HCT116 (cell line): ENCODE results near the gene SLC12A7. TPM values are rescaled to one million over a fixed set of nuclear protein-coding genes. Genes with fewer than 3 reads are reported as not detected.

ENCODE experiments used
- ATAC-seq: fragments of 200-7000 bp; cut with Tn5 transposase; 2 replicates; pipeline ENCODE4 v1.9.1; 2020; ENCODE audit warnings: mild to moderate bottlenecking, moderate library complexity
- BruUV-seq: library from RNA; stranded (reverse); fragments of 400-500 nt; replicated peaks from 2 replicates; lab custom pipeline; 2021; lab: Mats Ljungman, UMichigan
- CTCF ChIA-PET: fragments of 300-600 bp; sonication (Branson Sonifier 250); formaldehyde crosslinking; loops from one replicate; lab custom pipeline; 2021; ENCODE audit warnings: antibody characterized with exemption; lab: Charles Lee
- POLR2A ChIA-PET: fragments of 300-600, 350-600 bp; sonication (Branson Sonifier 250); formaldehyde crosslinking; loops from one replicate; lab custom pipeline; 2021; ENCODE audit warnings: antibody characterized with exemption; lab: Charles Lee
- RAD21 ChIA-PET, 2 experiments: fragments of 300-600 bp; sonication (Branson Sonifier 250); formaldehyde crosslinking; loops; one replicate each; lab custom pipeline; 2023; ENCODE audit warnings: low total read pairs in 2 of 2; ENCODE audit not compliant: uncharacterized antibody in 2 of 2, unreplicated experiment in 2 of 2, low non-redundant PET in 1 of 2; lab: Charles Lee
- DNase-seq: peaks from one replicate; pipeline ENCODE4 v3.0.0-alpha.2; 2010; ENCODE audit warnings: low read depth, low spot score
- H2AFZ ChIP-seq: fragments of 200-600 bp; shearing (Covaris generic), sonication (generic); 2 replicates; pipeline ENCODE4 v1.6.1; 2017; ENCODE audit warnings: low read depth, mixed run types, mixed read lengths, antibody characterized with exemption, low read length; ENCODE audit not compliant: poor library complexity, severe bottlenecking
- H3K27ac ChIP-seq: 2 replicates; pipeline ENCODE4 v1.5.1; 2012; ENCODE audit warnings: low read depth, low read length
- H3K27me3 ChIP-seq: fragments of 200-600 bp; sonication (generic); 2 replicates; pipeline ENCODE4 v1.6.1; 2016; ENCODE audit warnings: mixed run types, low read length, mixed read lengths; ENCODE audit not compliant: insufficient read depth
- H3K36me3 ChIP-seq, 2 experiments: fragments of 200-500 bp in 1 of 2; fragments of 200-600 bp in 1 of 2; sonication (Bioruptor generic) in 1 of 2; sonication (generic) in 1 of 2; 2 replicates each; pipeline versions ENCODE4 v1.5.1 to v1.6.1; 2014 to 2016; ENCODE audit warnings: low read length in 2 of 2, inconsistent platforms in 1 of 2, mixed read lengths in 1 of 2, mixed run types in 1 of 2; ENCODE audit not compliant: insufficient read depth in 2 of 2, control insufficient read depth in 1 of 2
- H3K4me1 ChIP-seq, 2 experiments: fragments of 200-600 bp in 1 of 2; sonication (generic) in 1 of 2; 2 replicates each; pipeline versions ENCODE4 v1.5.1 to v1.6.1; 2012 to 2017; ENCODE audit warnings: low read length in 2 of 2, inconsistent platforms in 1 of 2, mild to moderate bottlenecking in 1 of 2, mixed read lengths in 1 of 2, mixed run types in 1 of 2, moderate library complexity in 1 of 2; ENCODE audit not compliant: insufficient read depth in 2 of 2, control insufficient read depth in 1 of 2
- H3K4me2 ChIP-seq: fragments of 200-600 bp; sonication (generic); 2 replicates; pipeline ENCODE4 v1.6.1; 2017; ENCODE audit warnings: mixed run types, low read length, mixed read lengths
- H3K4me3 ChIP-seq, 2 experiments: fragments of 200-600 bp in 1 of 2; sonication (generic) in 1 of 2; replicated peaks in 1 of 2; 2 replicates each; pipeline ENCODE4 v1.5.1; 2011 to 2016; ENCODE audit warnings: low read length in 2 of 2, control low read depth in 1 of 2, low read depth in 1 of 2, mild to moderate bottlenecking in 1 of 2, mixed read lengths in 1 of 2, mixed run types in 1 of 2
- H3K79me2 ChIP-seq: fragments of 200-600 bp; sonication (generic); 2 replicates; pipeline ENCODE4 v1.6.1; 2017; ENCODE audit warnings: mild to moderate bottlenecking, mixed run types, low read length, moderate library complexity, mixed read lengths; ENCODE audit not compliant: insufficient read depth
- H3K9ac ChIP-seq: fragments of 200-600 bp; sonication (generic); 2 replicates; pipeline ENCODE4 v1.6.1; 2016; ENCODE audit warnings: low read length, mixed read lengths
- H3K9me2 ChIP-seq: fragments of 200-600 bp; sonication (generic), shearing (Covaris generic); 2 replicates; pipeline ENCODE4 v1.6.1; 2017; ENCODE audit warnings: mixed run types, mild to moderate bottlenecking, moderate library complexity; ENCODE audit not compliant: insufficient read depth
- H3K9me3 ChIP-seq, 2 experiments: fragments of 200-500 bp in 1 of 2; fragments of 200-600 bp in 1 of 2; sonication (Bioruptor generic) in 1 of 2; sonication (generic) in 1 of 2; 2 replicates each; pipeline ENCODE4 v1.6.1; 2014 to 2017; ENCODE audit warnings: low read length in 2 of 2, mixed read lengths in 2 of 2, inconsistent platforms in 1 of 2, low read depth in 1 of 2, mild to moderate bottlenecking in 1 of 2, mixed run types in 1 of 2, moderate library complexity in 1 of 2; ENCODE audit not compliant: control insufficient read depth in 1 of 2, insufficient read depth in 1 of 2
- H4K20me1 ChIP-seq: fragments of 200-600 bp; sonication (generic), shearing (Covaris generic); 2 replicates; pipeline ENCODE4 v1.6.1; 2017; ENCODE audit warnings: mixed run types, mild to moderate bottlenecking, moderate library complexity; ENCODE audit not compliant: insufficient read depth
- ATF3 ChIP-seq: IDR thresholded peaks from 2 replicates; pipeline ENCODE4 v1.6.1; 2012
- CBX3 ChIP-seq: IDR thresholded peaks from 2 replicates; pipeline ENCODE4 v1.6.1; 2012; ENCODE audit warnings: low read depth
- EGR1 ChIP-seq: IDR thresholded peaks from 2 replicates; pipeline ENCODE4 v1.6.1; 2012; ENCODE audit warnings: low read depth
- ELF1 ChIP-seq: IDR thresholded peaks from 2 replicates; pipeline ENCODE4 v1.6.1; 2012; ENCODE audit warnings: low read depth, borderline replicate concordance
- EZH2phosphoT487 ChIP-seq: fragments of 200-600 bp; IDR thresholded peaks from 2 replicates; pipeline ENCODE4 v1.6.1; 2018; ENCODE audit warnings: antibody characterized with exemption, borderline replicate concordance
- FOSL1 ChIP-seq: IDR thresholded peaks from 2 replicates; pipeline ENCODE4 v1.6.1; 2012; ENCODE audit warnings: low read depth
- POLR2A ChIP-seq: IDR thresholded peaks from 2 replicates; pipeline ENCODE4 v1.7.0; 2011; ENCODE audit warnings: borderline replicate concordance; ENCODE audit not compliant: insufficient read depth, insufficient read length; ENCODE audit errors: extremely low read depth
- POLR2AphosphoS5 ChIP-seq: IDR thresholded peaks from 2 replicates; pipeline ENCODE4 v1.6.1; 2011; ENCODE audit warnings: mild to moderate bottlenecking, low read depth, low read length, moderate library complexity
- RAD21 ChIP-seq: IDR thresholded peaks from 2 replicates; pipeline ENCODE4 v1.6.1; 2012; ENCODE audit warnings: low read depth, mild to moderate bottlenecking
- SIN3A ChIP-seq: IDR thresholded peaks from 2 replicates; pipeline ENCODE4 v1.6.1; 2012; ENCODE audit warnings: low read depth
- SP1 ChIP-seq: IDR thresholded peaks from 2 replicates; pipeline ENCODE4 v1.6.1; 2012; ENCODE audit warnings: low read depth
- TCF7L2 ChIP-seq: IDR thresholded peaks from 2 replicates; pipeline ENCODE4 v1.7.0; 2011; ENCODE audit warnings: borderline replicate concordance, inconsistent platforms; ENCODE audit not compliant: insufficient read depth, insufficient read length; ENCODE audit errors: extremely low read depth
- ZNF274 ChIP-seq: fragments of 200-500 bp; sonication (Bioruptor generic); IDR thresholded peaks from 2 replicates; pipeline ENCODE4 v1.6.1; 2014; ENCODE audit warnings: mild to moderate bottlenecking, low read depth, low read length, inconsistent platforms
- intact Hi-C: fragments of 100-400 bp; cut with micrococcal nuclease; formaldehyde crosslinking; loops from 2 replicates; pipeline ENCODE4 v1.10.0; 2022
- total RNA-seq: library from RNA; stranded (reverse); gene quantifications from one replicate; pipeline ENCODE4 v1.2.1, GENCODE V29; 2021; ENCODE audit not compliant: unreplicated experiment

The SLC12A7 gene
- total RNA-seq, 1 experiment from 2014 or later: 29.6 TPM

DNA sequence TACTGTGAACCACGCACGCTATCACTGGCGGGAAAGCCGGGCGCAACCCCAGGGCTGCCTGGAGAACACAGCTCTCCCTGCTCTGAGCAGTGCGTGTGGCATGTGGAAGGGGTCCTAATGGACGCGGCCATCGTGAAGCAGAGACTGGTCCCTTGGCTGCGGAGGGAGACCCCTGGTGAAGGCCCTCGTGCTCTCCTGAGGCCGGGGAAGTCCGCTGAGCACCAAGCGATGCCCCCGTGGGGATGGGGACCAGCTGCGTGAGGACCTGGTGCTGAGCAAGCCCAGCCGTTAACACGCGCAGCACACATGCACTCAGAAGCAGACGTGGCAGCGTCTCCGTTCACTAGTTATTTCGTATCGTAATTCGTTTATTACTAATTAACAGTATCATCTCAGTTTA, 24.4 kb downstream of the SLC12A7 start:
- Histone ChIP-seq H3K9me2 (no peaks in the 10 kb centered on the region), H3K27me3 (no peaks in the 10 kb centered on the region), H3K9ac (no peak overlapping the region), H3K4me2 (no peak overlapping the region), H3K27ac (no peak overlapping the region), H3K79me2 (no peaks in the 10 kb centered on the region), H4K20me1 (no peaks in the 10 kb centered on the region)
- RAD21 ChIA-PET: no interaction called here
- CTCF ChIA-PET: no interaction called here
- ATAC-seq (no peak), DNase-seq (no peak)
- TF ChIP-seq SP1: no peak
- TF ChIP-seq ATF3: no peak
- no peak for TF ChIP-seq FOSL1
- TF ChIP-seq CBX3: no peak
- TF ChIP-seq ELF1: no peak
- no peak for TF ChIP-seq EGR1
- no peak for TF ChIP-seq ZNF274
- TF ChIP-seq EZH2phosphoT487: no peak
- TF ChIP-seq RAD21: no peak
- no peak for TF ChIP-seq POLR2AphosphoS5
- no peak for TF ChIP-seq TCF7L2
- TF ChIP-seq, all 23 proteins: peak for 0
- BruUV-seq: no TSS peak
- no peak overlapping the region for H3K4me3 ChIP-seq
- no peak overlapping the region for H2AFZ ChIP-seq
- H3K4me1 ChIP-seq: no peaks in the 10 kb centered on the region
- H3K9me3 ChIP-seq: no peaks in the 10 kb centered on the region
- intact Hi-C loops: no loop called here
- H3K36me3 ChIP-seq: peaks cover 0 to 3% of the 10 kb centered on the region in 2 experiments; a peak in 1 of 4 replicates
- POLR2A ChIA-PET: no interaction called here

DNA sequence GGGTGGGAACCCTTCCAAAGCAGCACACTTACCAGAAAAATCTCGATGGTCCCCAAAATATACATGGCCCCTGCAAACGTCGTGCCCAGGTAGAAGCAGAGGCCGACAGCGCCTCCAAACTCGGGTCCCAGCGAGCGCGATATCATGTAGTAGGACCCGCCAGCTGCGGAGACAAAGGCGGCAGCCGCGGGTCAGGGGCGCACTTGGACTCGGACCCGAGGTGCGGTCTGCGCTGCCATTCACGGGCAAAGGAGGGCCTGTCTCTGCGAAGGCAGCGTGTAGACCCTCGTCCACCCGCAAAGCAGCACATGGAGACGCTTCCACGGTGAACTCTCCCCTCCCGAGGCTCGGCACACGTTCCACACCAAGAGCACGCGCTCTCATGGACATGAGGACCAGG, 25.0 kb downstream of the SLC12A7 start:
- H3K27ac ChIP-seq: no peak overlapping the region
- no peaks in the 10 kb centered on the region for H3K4me1 ChIP-seq
- RAD21 ChIA-PET: no interaction called here
- H2AFZ ChIP-seq: no peak overlapping the region
- intact Hi-C loops: no loop called here
- no peaks in the 10 kb centered on the region for H3K9me3 ChIP-seq
- no peaks in the 10 kb centered on the region for H3K27me3 ChIP-seq
- peaks cover 0 to 3% of the 10 kb centered on the region in 2 experiments; a peak in 1 of 4 replicates for H3K36me3 ChIP-seq
- no peaks in the 10 kb centered on the region for H3K79me2 ChIP-seq
- POLR2A ChIA-PET: no interaction called here
- ATAC-seq: no peak
- H3K9me2 ChIP-seq: no peaks in the 10 kb centered on the region
- CTCF ChIA-PET: no interaction called here
- DNase-seq: no peak
- no peak overlapping the region for H3K9ac ChIP-seq
- no peak for TF ChIP-seq POLR2A
- TF ChIP-seq SIN3A: no peak
- TF ChIP-seq ELF1: no peak
- no TSS peak for BruUV-seq
- H3K4me3 ChIP-seq: no peak overlapping the region
- no peak overlapping the region for H3K4me2 ChIP-seq
- H4K20me1 ChIP-seq: no peaks in the 10 kb centered on the region
